Nephron (organoid): ENCODE data around the gene BRAF.
"Not testable (repeated sequence)": the region's sequence is repeated elsewhere in the genome, so short reads cannot be mapped to it uniquely, and the experiment has no call there.

Source experiments
- H3K27ac Mint-ChIP-seq, 3 experiments: 2 replicates each; pipeline ENCODE4 v1.8.0; 2020; ENCODE audit warnings: mixed read lengths in 3 of 3, mild to moderate bottlenecking in 2 of 3, moderate library complexity in 1 of 3
- H3K27me3 Mint-ChIP-seq: 2 replicates; pipeline ENCODE4 v1.8.0; 2021; ENCODE audit warnings: low read depth, mild to moderate bottlenecking, moderate library complexity, mixed read lengths
- H3K36me3 Mint-ChIP-seq: 2 replicates; pipeline ENCODE4 v1.8.0; 2020; ENCODE audit warnings: low read depth, mixed read lengths
- H3K4me1 Mint-ChIP-seq: 2 replicates; pipeline ENCODE4 v1.8.0; 2020; ENCODE audit warnings: mixed read lengths
- H3K4me3 Mint-ChIP-seq, 3 experiments: 2 replicates each; pipeline ENCODE4 v1.8.0; 2020; ENCODE audit warnings: mild to moderate bottlenecking in 3 of 3, mixed read lengths in 3 of 3, moderate library complexity in 2 of 3
- H3K9me3 Mint-ChIP-seq: 2 replicates; pipeline ENCODE4 v1.8.0; 2020; ENCODE audit warnings: mixed read lengths
- TF ChIP-seq, protein P1 (sequence below), 3 experiments: fragments of 200-600 bp; sonication (generic); IDR thresholded peaks; one replicate each; pipeline ENCODE4 v1.5.0; 2021; ENCODE audit warnings: antibody characterized with exemption in 3 of 3; ENCODE audit not compliant: unreplicated experiment in 3 of 3

The BRAF gene

DNA sequence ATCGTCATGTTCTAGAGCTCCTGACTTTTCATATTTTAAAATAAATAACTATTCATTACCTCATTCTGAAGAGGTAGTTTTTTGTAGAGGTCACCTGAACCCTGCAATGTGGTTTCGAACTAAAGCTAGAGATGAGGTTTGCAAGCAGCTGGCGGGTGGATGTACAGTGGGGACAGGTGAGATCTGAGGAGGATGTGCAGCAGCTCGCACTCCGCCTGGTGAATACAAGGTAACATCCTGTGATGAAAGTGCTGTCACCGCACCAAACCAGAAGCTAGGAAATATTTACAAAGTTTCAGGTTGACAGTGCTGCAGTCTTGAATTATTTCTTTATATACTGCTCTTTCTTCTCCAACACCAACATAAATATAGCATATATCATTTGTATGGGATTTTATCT lies 201.7 kb downstream of the BRAF start:
- no peaks in the 10 kb centered on the region for H3K27me3 Mint-ChIP-seq
- H3K4me3 Mint-ChIP-seq: no peak overlapping the region
- H3K4me1 Mint-ChIP-seq: no peaks in the 10 kb centered on the region
- H3K36me3 Mint-ChIP-seq: peaks cover 9% of the 10 kb centered on the region
- no peaks in the 10 kb centered on the region for H3K9me3 Mint-ChIP-seq
- H3K27ac Mint-ChIP-seq: peak overlapping the region in 1 of 3 experiments; percentile 7
- TF ChIP-seq, protein P1, sequence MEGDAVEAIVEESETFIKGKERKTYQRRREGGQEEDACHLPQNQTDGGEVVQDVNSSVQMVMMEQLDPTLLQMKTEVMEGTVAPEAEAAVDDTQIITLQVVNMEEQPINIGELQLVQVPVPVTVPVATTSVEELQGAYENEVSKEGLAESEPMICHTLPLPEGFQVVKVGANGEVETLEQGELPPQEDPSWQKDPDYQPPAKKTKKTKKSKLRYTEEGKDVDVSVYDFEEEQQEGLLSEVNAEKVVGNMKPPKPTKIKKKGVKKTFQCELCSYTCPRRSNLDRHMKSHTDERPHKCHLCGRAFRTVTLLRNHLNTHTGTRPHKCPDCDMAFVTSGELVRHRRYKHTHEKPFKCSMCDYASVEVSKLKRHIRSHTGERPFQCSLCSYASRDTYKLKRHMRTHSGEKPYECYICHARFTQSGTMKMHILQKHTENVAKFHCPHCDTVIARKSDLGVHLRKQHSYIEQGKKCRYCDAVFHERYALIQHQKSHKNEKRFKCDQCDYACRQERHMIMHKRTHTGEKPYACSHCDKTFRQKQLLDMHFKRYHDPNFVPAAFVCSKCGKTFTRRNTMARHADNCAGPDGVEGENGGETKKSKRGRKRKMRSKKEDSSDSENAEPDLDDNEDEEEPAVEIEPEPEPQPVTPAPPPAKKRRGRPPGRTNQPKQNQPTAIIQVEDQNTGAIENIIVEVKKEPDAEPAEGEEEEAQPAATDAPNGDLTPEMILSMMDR (IDR thresholded peaks at IDR 0.05; ENCODE audit: unreplicated experiment in 3 of 3): no peak

DNA sequence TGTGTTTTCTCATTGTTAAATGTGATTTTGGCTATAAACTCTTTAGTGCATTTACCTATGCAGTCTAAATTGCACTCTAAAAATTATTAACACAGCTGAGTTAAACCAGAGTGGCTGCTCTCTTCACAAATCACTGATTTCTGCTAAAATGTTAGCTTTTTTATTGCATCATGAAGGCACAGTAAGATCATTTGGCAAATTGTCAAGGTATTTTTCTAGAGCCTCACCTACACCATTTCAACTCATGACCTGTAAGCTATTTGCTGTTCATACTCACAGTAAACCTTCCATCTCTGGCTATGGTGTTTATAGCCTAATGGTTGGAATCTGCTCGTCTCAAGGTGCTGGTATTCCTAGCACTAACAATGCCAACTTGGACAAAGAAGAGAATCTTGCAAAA lies 202.5 kb downstream of the BRAF start:
- Mint-ChIP-seq H3K27me3 (no peaks in the 10 kb centered on the region), H3K9me3 (no peaks in the 10 kb centered on the region), H3K4me1 (no peaks in the 10 kb centered on the region), H3K27ac (peak overlapping the region in 2 of 3 experiments; percentile 22), H3K4me3 (no peak overlapping the region), H3K36me3 (peaks cover 9% of the 10 kb centered on the region)
- TF ChIP-seq, protein P1 (IDR thresholded peaks at IDR 0.05; ENCODE audit: unreplicated experiment in 3 of 3): no peak

DNA sequence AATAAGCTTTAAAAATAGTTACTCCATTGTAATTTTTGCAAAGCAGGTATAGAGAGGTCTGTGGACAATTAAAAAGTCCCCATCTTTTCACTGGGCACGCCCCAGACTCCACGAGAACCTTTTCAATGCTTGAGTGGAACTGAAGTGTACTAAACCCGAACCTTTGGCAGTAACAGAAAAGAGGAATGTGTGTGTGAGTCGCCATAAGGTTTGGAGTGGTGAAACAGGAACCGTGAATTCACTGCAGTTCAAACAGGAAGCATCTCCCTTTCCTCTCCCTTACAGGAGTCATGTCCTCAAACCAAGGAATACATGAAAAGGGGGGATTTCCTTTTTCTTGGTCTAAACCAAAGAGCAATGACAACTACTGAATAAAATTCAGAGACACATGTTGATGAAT lies 205.0 kb downstream of the BRAF start:
- H3K9me3 Mint-ChIP-seq: peaks cover 3% of the 10 kb centered on the region
- H3K4me3 Mint-ChIP-seq: no peak overlapping the region
- no peaks in the 10 kb centered on the region for H3K27me3 Mint-ChIP-seq
- H3K4me1 Mint-ChIP-seq: no peaks in the 10 kb centered on the region
- peaks cover 19% of the 10 kb centered on the region for H3K36me3 Mint-ChIP-seq
- TF ChIP-seq, protein P1 (IDR thresholded peaks at IDR 0.05; ENCODE audit: unreplicated experiment in 3 of 3): no peak
- peak overlapping the region; percentile 0 to 14 (median 11) for H3K27ac Mint-ChIP-seq

DNA sequence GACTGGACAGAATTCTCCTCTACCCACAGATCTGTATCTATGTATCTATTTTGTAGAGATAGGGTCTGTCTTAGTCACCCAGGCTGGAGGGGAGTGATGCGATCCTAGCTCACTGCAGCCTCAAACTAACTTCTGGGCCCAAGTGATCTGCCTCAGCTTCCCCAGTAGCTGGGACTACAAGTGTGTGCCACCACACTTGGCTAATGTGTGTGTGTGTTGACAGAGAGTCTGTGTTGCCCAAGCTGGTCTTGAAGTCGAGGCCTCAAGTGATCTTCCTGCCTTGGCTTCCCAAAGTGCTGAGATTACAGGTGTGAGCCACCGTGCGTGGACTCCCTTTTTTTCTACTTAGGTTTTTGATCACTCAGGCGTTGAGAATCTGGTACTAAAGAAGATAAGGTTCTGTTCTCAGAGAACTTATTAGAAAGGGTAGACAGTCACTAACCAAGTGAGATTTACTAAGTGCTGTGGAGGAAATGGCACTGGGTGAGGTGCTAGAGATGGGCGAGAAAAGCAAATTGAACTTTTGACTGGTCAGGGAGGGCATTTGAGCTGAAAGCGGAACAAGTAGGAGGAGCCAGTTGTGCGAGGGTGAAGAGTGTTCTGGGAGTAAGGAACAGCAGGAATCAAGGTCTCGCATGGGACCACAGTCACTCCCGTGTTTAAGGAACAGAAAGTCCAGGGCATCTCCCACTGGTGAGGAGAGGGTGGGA lies 210.2 kb downstream of the BRAF start:
- Mint-ChIP-seq H3K9me3 (peaks cover 25% of the 10 kb centered on the region), H3K4me3 (no peak overlapping the region), H3K27ac (no peak overlapping the region), H3K4me1 (no peaks in the 10 kb centered on the region), H3K36me3 (peaks cover 50% of the 10 kb centered on the region), H3K27me3 (no peaks in the 10 kb centered on the region)
- TF ChIP-seq, protein P1 (IDR thresholded peaks at IDR 0.05; ENCODE audit: unreplicated experiment in 3 of 3): no peak

DNA sequence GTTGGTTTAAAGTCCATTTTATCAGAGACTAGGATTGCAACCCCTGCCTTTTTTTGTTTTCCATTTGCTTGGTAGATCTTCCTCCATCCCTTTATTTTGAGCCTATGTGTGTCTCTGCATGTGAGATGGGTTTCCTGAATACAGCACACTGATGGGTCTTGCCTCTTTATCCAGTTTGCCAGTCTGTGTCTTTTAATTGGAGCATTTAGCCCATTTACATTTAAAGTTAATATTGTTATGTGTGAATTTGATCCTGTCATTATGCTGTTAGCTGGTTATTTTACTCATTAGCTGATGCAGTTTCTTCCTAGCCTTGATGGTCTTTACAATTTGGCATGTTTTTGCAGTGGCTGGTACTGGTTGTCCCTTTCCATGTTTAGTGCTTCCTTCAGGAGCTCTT lies 212.3 kb downstream of the BRAF start:
- H3K9me3 Mint-ChIP-seq: peaks cover 25% of the 10 kb centered on the region
- not testable (repeated sequence) for H3K4me3 Mint-ChIP-seq, H3K27ac Mint-ChIP-seq, H3K27me3 Mint-ChIP-seq, H3K4me1 Mint-ChIP-seq
- H3K36me3 Mint-ChIP-seq: peaks cover 50% of the 10 kb centered on the region

DNA sequence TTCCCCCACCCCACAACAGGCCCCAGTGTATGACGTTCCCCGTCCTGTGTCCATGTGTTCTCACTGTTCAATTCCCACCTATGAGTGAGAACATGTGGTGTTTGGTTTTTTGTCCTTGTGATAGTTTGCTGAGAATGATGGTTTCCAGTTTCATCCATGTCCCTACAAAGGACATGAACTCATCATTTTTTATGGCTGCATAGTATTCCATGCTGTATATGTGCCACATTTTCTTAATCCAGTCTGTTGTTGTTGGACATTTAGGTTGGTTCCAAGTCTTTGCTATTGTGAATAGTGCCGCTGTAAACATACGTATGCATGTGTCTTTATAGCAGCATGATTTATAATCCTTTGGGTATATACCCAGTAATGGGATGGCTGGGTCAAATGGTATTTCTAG lies 216.0 kb downstream of the BRAF start:
- not testable (repeated sequence) for H3K27me3 Mint-ChIP-seq, H3K4me1 Mint-ChIP-seq, H3K4me3 Mint-ChIP-seq, H3K27ac Mint-ChIP-seq
- Mint-ChIP-seq H3K9me3 (peaks cover 20% of the 10 kb centered on the region), H3K36me3 (peaks cover 52% of the 10 kb centered on the region)

DNA sequence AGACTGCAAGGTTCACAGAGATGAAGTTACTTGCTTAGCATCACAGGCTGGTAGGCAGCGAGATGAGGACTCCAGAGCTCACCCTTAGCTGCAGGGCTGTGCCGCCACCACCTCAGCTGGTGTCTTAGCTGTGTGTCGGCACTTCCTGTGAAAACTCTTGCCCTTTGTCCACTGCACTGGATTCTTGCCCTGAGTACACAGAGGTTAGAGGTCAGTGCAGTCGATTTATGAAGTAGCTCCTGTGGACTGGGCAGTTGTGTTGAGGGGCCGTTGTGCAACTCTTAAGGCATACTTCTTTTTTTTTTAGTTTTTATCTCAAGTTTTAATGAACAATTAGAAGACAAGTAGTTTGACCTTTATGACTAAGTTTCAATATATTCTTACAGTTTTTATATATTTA lies 217.6 kb downstream of the BRAF start:
- no peaks in the 10 kb centered on the region for H3K4me1 Mint-ChIP-seq
- TF ChIP-seq, protein P1 (IDR thresholded peaks at IDR 0.05; ENCODE audit: unreplicated experiment in 3 of 3): no peak
- no peak overlapping the region for H3K27ac Mint-ChIP-seq
- H3K27me3 Mint-ChIP-seq: no peaks in the 10 kb centered on the region
- no peak overlapping the region for H3K4me3 Mint-ChIP-seq
- H3K36me3 Mint-ChIP-seq: peaks cover 51% of the 10 kb centered on the region
- peaks cover 10% of the 10 kb centered on the region for H3K9me3 Mint-ChIP-seq
